HEK293 (cell line): ENCODE measurements around the gene DCAF6.

Experiments used
- CTCF ChIA-PET: fragments of 350-600 bp; formaldehyde crosslinking; extraction: SDS; loops from one replicate; lab custom pipeline; 2021; ENCODE audit warnings: antibody characterized with exemption; lab: Yijun Ruan, JAX
- POLR2A ChIA-PET: fragments of 300-600 bp; formaldehyde crosslinking; extraction: SDS; loops from one replicate; lab custom pipeline; 2020; ENCODE audit warnings: antibody characterized with exemption, inconsistent platforms; lab: Yijun Ruan, JAX
- H3K27ac ChIP-seq: fragments of 200-500 bp; sonication (Bioruptor generic); 2 replicates; pipeline ENCODE4 v1.5.1; 2014; ENCODE audit warnings: low read depth, low read length, control low read depth, inconsistent platforms; ENCODE audit errors: extremely low read depth
- H3K36me3 ChIP-seq, 2 experiments: fragments of 200-500 bp in 1 of 2; sonication (Bioruptor generic) in 1 of 2; 1 replicate in 1 of 2; 2 replicates in 1 of 2; pipeline ENCODE4 v1.5.1; 2014 to 2017; ENCODE audit warnings: inconsistent platforms in 2 of 2, low read length in 2 of 2; ENCODE audit not compliant: control insufficient read depth in 2 of 2, insufficient read depth in 1 of 2
- H3K4me1 ChIP-seq: fragments of 200-500 bp; sonication (Bioruptor generic); 2 replicates; pipeline ENCODE4 v1.5.1; 2014; ENCODE audit warnings: mild to moderate bottlenecking, low read length, inconsistent platforms; ENCODE audit not compliant: control insufficient read depth, insufficient read depth
- H3K4me3 ChIP-seq: 2 replicates; pipeline ENCODE4 v1.5.1; 2011; ENCODE audit warnings: low read depth, mild to moderate bottlenecking, control low read depth, low read length, moderate library complexity
- H3K9me3 ChIP-seq: fragments of 200-500 bp; sonication (Bioruptor generic); 2 replicates; pipeline ENCODE4 v1.5.1; 2014; ENCODE audit warnings: low read depth, low read length, inconsistent platforms; ENCODE audit not compliant: control insufficient read depth, insufficient read depth
- BCL11A ChIP-seq: fragments of 450-650 bp; formaldehyde crosslinking; IDR thresholded peaks from 2 replicates; pipeline ENCODE4 v1.5.1; 2016; ENCODE audit warnings: low read depth, missing biosample characterization, missing genetic modification characterization
- HOXA7 ChIP-seq: sonication (generic); formaldehyde crosslinking; IDR thresholded peaks from 2 replicates; pipeline ENCODE4 v1.8.1; 2022; ENCODE audit warnings: missing genetic modification reagents, borderline replicate concordance
- KLF7 ChIP-seq: fragments of 450-650 bp; formaldehyde crosslinking; IDR thresholded peaks from 2 replicates; pipeline ENCODE4 v1.5.1; 2016; ENCODE audit warnings: missing biosample characterization, missing genetic modification characterization, borderline replicate concordance
- PRDM1 ChIP-seq: fragments of 450-650 bp; formaldehyde crosslinking; IDR thresholded peaks from 2 replicates; pipeline ENCODE4; 2016; ENCODE audit warnings: missing biosample characterization, missing genetic modification characterization
- PRDM4 ChIP-seq: fragments of 450-650 bp; formaldehyde crosslinking; IDR thresholded peaks from 2 replicates; pipeline ENCODE4 v1.5.1; 2017; ENCODE audit warnings: missing biosample characterization, missing genetic modification characterization
- YY2 ChIP-seq: fragments of 450-650 bp; formaldehyde crosslinking; IDR thresholded peaks from 2 replicates; pipeline ENCODE4 v1.5.1; 2016; ENCODE audit warnings: missing biosample characterization, missing genetic modification characterization
- ZBTB6 ChIP-seq: fragments of 450-650 bp; formaldehyde crosslinking; IDR thresholded peaks from 2 replicates; pipeline ENCODE4 v1.5.1; 2017; ENCODE audit warnings: missing biosample characterization, missing genetic modification characterization
- ZNF211 ChIP-seq: fragments of 450-650 bp; formaldehyde crosslinking; IDR thresholded peaks from 2 replicates; pipeline ENCODE4 v1.5.1; 2016; ENCODE audit warnings: low read depth, missing biosample characterization, missing genetic modification characterization
- ZNF239 ChIP-seq: fragments of 450-650 bp; formaldehyde crosslinking; IDR thresholded peaks from 2 replicates; pipeline ENCODE4 v1.5.1; 2016; ENCODE audit warnings: missing biosample characterization, missing genetic modification characterization
- ZNF274 ChIP-seq, 2 experiments: fragments of 200-500 bp in 1 of 2; fragments of 450-650 bp in 1 of 2; sonication (Bioruptor generic) in 1 of 2; formaldehyde crosslinking in 1 of 2; IDR thresholded peaks; 2 replicates each; pipeline versions ENCODE4 v1.5.1 to v1.6.1; 2014 to 2016; ENCODE audit warnings: borderline replicate concordance in 1 of 2, inconsistent platforms in 1 of 2, low read length in 1 of 2, missing biosample characterization in 1 of 2, missing genetic modification characterization in 1 of 2
- ZNF292 ChIP-seq: fragments of 450-650 bp; formaldehyde crosslinking; IDR thresholded peaks from 2 replicates; pipeline ENCODE4 v1.5.1; 2016; ENCODE audit warnings: low read depth, missing biosample characterization, missing genetic modification characterization, borderline replicate concordance
- ZNF350 ChIP-seq: fragments of 450-650 bp; formaldehyde crosslinking; IDR thresholded peaks from 2 replicates; pipeline ENCODE4 v1.5.0; 2017; ENCODE audit warnings: missing biosample characterization, mild to moderate bottlenecking, missing genetic modification characterization
- ZNF394 ChIP-seq: fragments of 450-650 bp; formaldehyde crosslinking; IDR thresholded peaks from 2 replicates; pipeline ENCODE4 v1.5.1; 2016; ENCODE audit warnings: missing biosample characterization, missing genetic modification characterization, mild to moderate bottlenecking, moderate library complexity, borderline replicate concordance
- ZNF513 ChIP-seq: fragments of 450-650 bp; IDR thresholded peaks from 2 replicates; pipeline ENCODE4 v1.5.1; 2018; ENCODE audit warnings: missing biosample characterization, missing genetic modification characterization
- ZNF558 ChIP-seq: fragments of 450-650 bp; formaldehyde crosslinking; IDR thresholded peaks from 2 replicates; pipeline ENCODE4 v1.5.1; 2016; ENCODE audit warnings: missing biosample characterization, missing genetic modification characterization
- ZNF571 ChIP-seq: fragments of 450-650 bp; formaldehyde crosslinking; IDR thresholded peaks from 2 replicates; pipeline ENCODE4 v1.5.0; 2017; ENCODE audit warnings: missing biosample characterization, missing genetic modification characterization
- ZNF596 ChIP-seq: fragments of 450-650 bp; IDR thresholded peaks from 2 replicates; pipeline ENCODE4 v1.5.0; 2018; ENCODE audit warnings: missing biosample characterization, mild to moderate bottlenecking, missing genetic modification characterization, moderate library complexity
- ZNF626 ChIP-seq: fragments of 450-650 bp; sonication (Bioruptor Pico); formaldehyde crosslinking; IDR thresholded peaks from 2 replicates; pipeline ENCODE4 v1.5.1; 2018; ENCODE audit warnings: missing biosample characterization, missing genetic modification characterization, inconsistent platforms
- ZSCAN5A ChIP-seq: fragments of 450-650 bp; formaldehyde crosslinking; IDR thresholded peaks from 2 replicates; pipeline ENCODE4 v1.5.1; 2016; ENCODE audit warnings: missing biosample characterization, missing genetic modification characterization

Gene DCAF6

GRCh38 chr1:167943541-167943940 lies 7.1 kb downstream of the DCAF6 start:
- H3K4me3 ChIP-seq, result no peak overlapping the region
- peaks cover 0 to 3% of the 10 kb centered on the region in 2 experiments; a peak in 1 of 3 replicates for H3K36me3 ChIP-seq
- CTCF ChIA-PET, result no interaction called here
- H3K9me3 ChIP-seq, result no peaks in the 10 kb centered on the region
- POLR2A ChIA-PET, result no interaction called here
- TF ChIP-seq ZNF274 (IDR thresholded peaks at IDR 0.05; ENCODE audit: low read length) (no peak), ZNF274 (tag by site-specific recombination; IDR thresholded peaks at IDR 0.05; ENCODE audit: borderline replicate concordance) (no peak)
- H3K27ac ChIP-seq, result no peak overlapping the region
- no peaks in the 10 kb centered on the region; the same call in 1 of the 2 replicates for H3K4me1 ChIP-seq

GRCh38 chr1:167947733-167948132 lies 11.2 kb downstream of the DCAF6 start:
- ChIA-PET POLR2A (no interaction called here), CTCF (no interaction called here)
- no peak overlapping the region for H3K4me3 ChIP-seq
- H3K36me3 ChIP-seq, result peaks cover 0 to 9% of the 10 kb centered on the region in 2 experiments; a peak in 2 of 3 replicates
- no peak overlapping the region for H3K27ac ChIP-seq
- no peak for TF ChIP-seq ZNF513 (tag by site-specific recombination)
- TF ChIP-seq PRDM4 (tag by site-specific recombination), result no peak
- no peak for TF ChIP-seq ZSCAN5A
- no peak for TF ChIP-seq ZNF211 (tag by site-specific recombination)
- TF ChIP-seq ZBTB6, result no peak
- no peak for TF ChIP-seq ZNF239 (tag by site-specific recombination)
- no peak for TF ChIP-seq ZNF596 (tag by site-specific recombination)
- no peak for TF ChIP-seq YY2
- no peak for TF ChIP-seq ZNF626 (tag by site-specific recombination)
- no peak for TF ChIP-seq ZNF292 (tag by site-specific recombination)
- TF ChIP-seq HOXA7 (CRISPR knock-in tag), result no peak
- TF ChIP-seq ZNF394 (tag by site-specific recombination), result no peak
- TF ChIP-seq BCL11A (tag by site-specific recombination), result no peak
- TF ChIP-seq ZNF558 (tag by site-specific recombination), result no peak
- no peak for TF ChIP-seq PRDM1 (tag by site-specific recombination)
- TF ChIP-seq ZNF571 (tag by site-specific recombination), result no peak
- TF ChIP-seq KLF7, result no peak
- no peak for TF ChIP-seq ZNF350 (tag by site-specific recombination)
- H3K9me3 ChIP-seq, result no peaks in the 10 kb centered on the region
- H3K4me1 ChIP-seq, result peaks cover 12% of the 10 kb centered on the region; the same call in 1 of the 2 replicates
